T-helper 22 cell (primary cell): ENCODE measurements around the gene AFDN.

Source experiments
- DNase-seq: peaks from one replicate; pipeline ENCODE4 v3.0.0-alpha.2; 2020; ENCODE audit warnings: low read depth

Gene AFDN

GRCh38 chr6:167796192-167796981 lies 30.3 kb upstream of the AFDN start:
- no peak for DNase-seq

GRCh38 chr6:167797011-167797471 lies 29.7 kb upstream of the AFDN start:
- DNase-seq, result no peak

GRCh38 chr6:167797476-167798265 lies 29.0 kb upstream of the AFDN start:
- DNase-seq, result no peak

- no peak for DNase-seq
These were observed 28.3 kb upstream of the AFDN start for GRCh38 chr6:167798453-167798852.

GRCh38 chr6:167799033-167799821 lies 27.5 kb upstream of the AFDN start:
- no peak for DNase-seq

GRCh38 chr6:167800549-167800948 lies 26.2 kb upstream of the AFDN start:
- DNase-seq, result no peak

- DNase-seq, result no peak
These were observed 25.4 kb upstream of the AFDN start for GRCh38 chr6:167801263-167801662.

- no peak for DNase-seq
These were observed 24.4 kb upstream of the AFDN start for GRCh38 chr6:167802339-167802738.

- DNase-seq, result no peak
These were observed 22.9 kb upstream of the AFDN start for GRCh38 chr6:167803816-167804215.

- no peak for DNase-seq
These were observed 22.3 kb upstream of the AFDN start for GRCh38 chr6:167804281-167805013.

- DNase-seq, result no peak
These were observed 21.2 kb upstream of the AFDN start for GRCh38 chr6:167805349-167806060.

GRCh38 chr6:167806061-167806700 lies 20.5 kb upstream of the AFDN start:
- DNase-seq, result no peak

GRCh38 chr6:167807200-167807599 lies 19.5 kb upstream of the AFDN start:
- no peak for DNase-seq

GRCh38 chr6:167807756-167808155 lies 19.0 kb upstream of the AFDN start:
- DNase-seq, result no peak

GRCh38 chr6:167811040-167811439 lies 15.7 kb upstream of the AFDN start:
- DNase-seq, result no peak

- DNase-seq, result no peak
These were observed 15.1 kb upstream of the AFDN start for GRCh38 chr6:167811442-167812087.

GRCh38 chr6:167812088-167812487 lies 14.6 kb upstream of the AFDN start:
- DNase-seq, result no peak

- DNase-seq, result no peak
These were observed 11.3 kb upstream of the AFDN start for GRCh38 chr6:167815296-167815980.

GRCh38 chr6:167817016-167817415 lies 9.7 kb upstream of the AFDN start:
- no peak for DNase-seq
